HUES48 (cell line): ENCODE results near the gene RXRB.
"Not testable (repeated sequence)": the region's sequence is repeated elsewhere in the genome, so short reads cannot be mapped to it uniquely, and the experiment has no call there.

Experiments used
- H3K27ac ChIP-seq: one replicate; pipeline ENCODE4 v1.7.0; 2013; ENCODE audit warnings: low read depth, low read length, inconsistent platforms
- H3K27me3 ChIP-seq: 2 replicates; pipeline ENCODE4 v1.6.1; 2013; ENCODE audit warnings: mild to moderate bottlenecking, low read length; ENCODE audit not compliant: control insufficient read depth, insufficient read depth
- H3K36me3 ChIP-seq: 2 replicates; pipeline ENCODE4 v1.6.1; 2013; ENCODE audit warnings: low read length; ENCODE audit not compliant: control insufficient read depth, insufficient read depth
- H3K4me1 ChIP-seq: 2 replicates; pipeline ENCODE4 v1.6.1; 2013; ENCODE audit warnings: mild to moderate bottlenecking, low read length; ENCODE audit not compliant: control insufficient read depth, insufficient read depth
- H3K4me3 ChIP-seq: 2 replicates; pipeline ENCODE4 v1.5.1; 2013; ENCODE audit warnings: mild to moderate bottlenecking, low read depth, low read length
- H3K9ac ChIP-seq: 2 replicates; pipeline ENCODE4 v1.6.1; 2013; ENCODE audit warnings: mild to moderate bottlenecking, low read depth, low read length, moderate library complexity
- H3K9me3 ChIP-seq: 2 replicates; pipeline ENCODE4 v1.6.1; 2013; ENCODE audit warnings: low read length; ENCODE audit not compliant: control insufficient read depth, insufficient read depth

Gene RXRB

DNA sequence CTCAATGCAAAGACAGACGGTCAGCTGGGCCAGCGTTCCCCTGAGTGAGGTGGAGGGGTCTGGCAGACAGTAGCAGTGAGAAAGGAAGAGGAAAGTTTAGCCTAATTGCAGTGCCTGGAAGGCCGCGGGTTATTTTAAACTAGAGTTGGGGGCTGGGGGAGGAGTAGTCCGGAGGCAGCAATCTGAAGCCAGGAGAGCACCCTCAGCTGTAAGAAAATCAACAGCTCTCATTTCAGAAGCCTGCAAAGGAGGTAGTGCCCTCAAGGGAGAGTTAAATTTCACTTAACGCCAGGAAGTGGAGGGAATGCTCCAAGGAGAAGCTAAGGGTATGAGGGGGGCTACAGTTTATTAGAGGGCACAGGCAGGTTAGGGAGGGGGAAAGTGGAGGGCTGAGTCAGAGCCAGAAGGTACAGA, 34.8 kb upstream of the RXRB start:
- no peaks in the 10 kb centered on the region for H3K9me3 ChIP-seq
- H3K9ac ChIP-seq: no peak overlapping the region
- no peak overlapping the region for H3K4me3 ChIP-seq
- peaks cover 8% of the 10 kb centered on the region; the same call in 1 of the 2 replicates for H3K4me1 ChIP-seq
- no peaks in the 10 kb centered on the region for H3K36me3 ChIP-seq
- H3K27me3 ChIP-seq: peaks cover 7% of the 10 kb centered on the region; the same call in 1 of the 2 replicates
- H3K27ac ChIP-seq: no peak overlapping the region

- H3K36me3 ChIP-seq: not testable (repeated sequence)
- H3K4me3 ChIP-seq: peak overlapping the region; percentile 40
Observed at GRCh38 chr6:33226503-33227120, 26.1 kb upstream of the RXRB start.

GRCh38 chr6:33217681-33218080, 17.2 kb upstream of the RXRB start:
- H3K4me1 ChIP-seq: peaks cover 12% of the 10 kb centered on the region
- H3K4me3 ChIP-seq: no peak overlapping the region
- H3K9ac ChIP-seq: no peak overlapping the region
- no peaks in the 10 kb centered on the region for H3K36me3 ChIP-seq
- H3K9me3 ChIP-seq: no peaks in the 10 kb centered on the region
- H3K27me3 ChIP-seq: peaks cover 80% of the 10 kb centered on the region
- H3K27ac ChIP-seq: no peak overlapping the region

More at GRCh38 chr6:33226503-33227120, 26.1 kb upstream of the RXRB start:
- peaks cover 11% of the 10 kb centered on the region for H3K4me1 ChIP-seq
- not testable (repeated sequence) for H3K27me3 ChIP-seq, H3K9me3 ChIP-seq, H3K9ac ChIP-seq
- H3K27ac ChIP-seq: peak overlapping the region; percentile 78

GRCh38 chr6:33217246-33217645, 16.8 kb upstream of the RXRB start:
- Histone ChIP-seq H3K27ac (no peak overlapping the region), H3K4me1 (peaks cover 16% of the 10 kb centered on the region), H3K27me3 (peaks cover 82% of the 10 kb centered on the region)

GRCh38 chr6:33216117-33216649, 15.7 kb upstream of the RXRB start:
- Histone ChIP-seq H3K27me3 (peaks cover 92% of the 10 kb centered on the region), H3K9me3 (no peaks in the 10 kb centered on the region), H3K27ac (no peak overlapping the region), H3K36me3 (0 out of 2 replicates have a peak, but pooled peaks cover 4% of the 10 kb centered on the region), H3K9ac (no peak overlapping the region), H3K4me3 (no peak overlapping the region), H3K4me1 (peaks cover 21% of the 10 kb centered on the region)

More at GRCh38 chr6:33217246-33217645, 16.8 kb upstream of the RXRB start:
- no peaks in the 10 kb centered on the region for H3K9me3 ChIP-seq
- no peak overlapping the region for H3K9ac ChIP-seq
- H3K36me3 ChIP-seq: no peaks in the 10 kb centered on the region
- no peak overlapping the region for H3K4me3 ChIP-seq

- Histone ChIP-seq H3K4me1 (peaks cover 21% of the 10 kb centered on the region), H3K9me3 (no peaks in the 10 kb centered on the region), H3K27ac (no peak overlapping the region), H3K36me3 (peaks cover 8% of the 10 kb centered on the region; the same call in 1 of the 2 replicates), H3K27me3 (peaks cover 97% of the 10 kb centered on the region), H3K9ac (no peak overlapping the region), H3K4me3 (no peak overlapping the region)
Observed at GRCh38 chr6:33215271-33216116, 15.0 kb upstream of the RXRB start.

- Histone ChIP-seq H3K9ac (no peak overlapping the region), H3K27me3 (peaks cover 85% of the 10 kb centered on the region), H3K9me3 (no peaks in the 10 kb centered on the region), H3K36me3 (peaks cover 20% of the 10 kb centered on the region), H3K27ac (no peak overlapping the region), H3K4me3 (peak overlapping the region; percentile 81), H3K4me1 (peaks cover 22% of the 10 kb centered on the region)
Observed at GRCh38 chr6:33213989-33214335, 13.5 kb upstream of the RXRB start.

- Histone ChIP-seq H3K9ac (no peak overlapping the region), H3K4me3 (peak overlapping the region; percentile 81), H3K9me3 (no peaks in the 10 kb centered on the region), H3K36me3 (peaks cover 20% of the 10 kb centered on the region), H3K27ac (no peak overlapping the region), H3K27me3 (peaks cover 79% of the 10 kb centered on the region), H3K4me1 (peaks cover 24% of the 10 kb centered on the region)
Observed at GRCh38 chr6:33213166-33213988, 12.9 kb upstream of the RXRB start.

DNA sequence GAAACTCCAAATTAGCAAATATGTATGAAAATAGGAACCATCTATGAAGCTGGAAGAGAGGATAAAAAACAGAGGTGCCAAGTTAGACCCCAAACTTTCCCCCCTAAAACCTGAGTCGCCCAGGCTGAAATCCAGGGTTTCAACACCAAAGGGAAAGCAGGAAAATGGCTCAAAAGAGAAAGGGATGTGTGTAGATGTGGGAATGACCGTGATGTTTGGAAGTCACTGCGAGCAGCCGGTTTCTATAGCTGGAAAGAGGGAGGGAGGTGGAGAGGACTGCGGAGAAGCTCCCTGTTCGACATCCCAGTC, 12.3 kb upstream of the RXRB start:
- Histone ChIP-seq H3K4me1 (peaks cover 24% of the 10 kb centered on the region), H3K27ac (no peak overlapping the region), H3K27me3 (peaks cover 76% of the 10 kb centered on the region), H3K36me3 (peaks cover 20% of the 10 kb centered on the region), H3K4me3 (peak overlapping the region; percentile 81), H3K9me3 (no peaks in the 10 kb centered on the region), H3K9ac (no peak overlapping the region)

DNA sequence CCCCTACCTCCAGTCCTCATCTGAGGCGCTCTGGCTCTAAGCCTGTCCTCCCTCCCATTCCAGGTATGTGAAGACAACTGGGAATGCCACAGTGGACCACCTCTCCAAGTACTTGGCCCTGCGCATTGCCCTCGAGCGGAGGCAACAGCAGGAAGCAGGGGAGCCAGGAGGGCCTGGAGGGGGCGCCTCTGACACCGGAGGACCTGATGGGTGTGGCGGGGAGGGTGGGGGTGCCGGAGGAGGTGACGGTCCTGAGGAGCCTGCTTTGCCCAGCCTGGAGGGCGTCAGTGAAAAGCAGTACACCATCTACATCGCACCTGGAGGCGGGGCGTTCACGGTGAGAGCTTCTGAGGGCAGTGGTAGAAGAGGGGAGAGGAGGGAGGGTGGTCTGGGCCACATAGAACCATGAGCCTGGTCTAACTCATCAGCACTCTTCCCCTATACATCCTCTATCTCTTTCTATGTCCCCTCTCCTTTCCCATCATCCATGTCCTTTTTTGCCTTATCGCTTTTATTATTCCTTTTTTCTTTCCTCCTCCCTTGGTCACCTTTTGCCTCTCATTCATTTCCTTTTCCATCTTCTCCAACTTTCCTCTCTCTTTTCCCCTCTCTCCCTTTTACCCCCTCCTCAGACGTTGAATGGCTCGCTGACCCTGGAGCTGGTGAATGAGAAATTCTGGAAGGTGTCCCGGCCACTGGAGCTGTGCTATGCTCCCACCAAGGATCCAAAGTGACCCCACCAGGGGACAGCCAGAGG, 11.4 kb upstream of the RXRB start:
- H3K4me1 ChIP-seq: peaks cover 22% of the 10 kb centered on the region
- no peak overlapping the region for H3K9ac ChIP-seq
- no peak overlapping the region for H3K4me3 ChIP-seq
- peaks cover 20% of the 10 kb centered on the region for H3K36me3 ChIP-seq
- no peak overlapping the region for H3K27ac ChIP-seq
- H3K9me3 ChIP-seq: no peaks in the 10 kb centered on the region
- peaks cover 75% of the 10 kb centered on the region for H3K27me3 ChIP-seq
